Coronary artery (tissue), 2 donors: ENCODE measurements around the gene CHPT1.
"Not testable (repeated sequence)": the region's sequence is repeated elsewhere in the genome, so short reads cannot be mapped to it uniquely, and the experiment has no call there.

Source experiments
- DNase-seq: peaks from one replicate; pipeline ENCODE4 v3.0.0-alpha.2; 2017; ENCODE audit warnings: low spot score
- H3K27ac ChIP-seq, 2 donors: fragments of 200-600 bp; sonication (generic); one replicate each; pipeline ENCODE4 v1.5.1; 2016 to 2019
- H3K4me3 ChIP-seq: fragments of 200-600 bp; sonication (generic); 2 replicates; pipeline ENCODE4 v1.5.1; 2016; ENCODE audit warnings: mild to moderate bottlenecking, moderate library complexity
- CTCF ChIP-seq: fragments of 200-600 bp; sonication (generic); IDR thresholded peaks from one replicate; pipeline ENCODE4 v1.5.1; 2019; ENCODE audit warnings: antibody characterized with exemption

The CHPT1 gene

GRCh38 chr12:101719566-101719965, 22.1 kb downstream of the CHPT1 start:
- no peak for TF ChIP-seq CTCF
- no peak for DNase-seq

DNA sequence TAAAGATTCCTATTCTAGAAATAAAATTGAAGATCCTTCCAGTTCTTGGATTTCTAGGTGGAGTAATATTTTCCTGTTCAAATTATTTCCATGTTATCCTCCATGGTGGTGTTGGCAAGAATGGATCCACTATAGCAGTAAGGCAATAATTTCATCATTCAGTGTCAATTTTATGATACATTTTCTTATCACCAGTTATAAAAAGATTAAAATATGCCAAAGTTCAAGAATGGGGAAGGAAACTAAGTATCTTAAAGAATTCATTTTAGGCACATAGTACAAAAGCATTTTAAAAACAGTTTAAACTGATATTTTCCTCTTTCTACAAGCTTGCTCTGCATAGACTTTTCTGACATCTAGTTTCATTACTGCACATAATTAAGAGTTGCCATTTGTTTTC, 22.7 kb downstream of the CHPT1 start:
- Histone ChIP-seq H3K27ac (no peak overlapping the region), H3K4me3 (no peak overlapping the region)
- no peak for DNase-seq
- no peak for TF ChIP-seq CTCF

More at GRCh38 chr12:101719566-101719965, 22.1 kb downstream of the CHPT1 start:
- Histone ChIP-seq H3K27ac (no peak overlapping the region), H3K4me3 (no peak overlapping the region)

- Histone ChIP-seq H3K27ac (no peak overlapping the region), H3K4me3 (no peak overlapping the region)
- TF ChIP-seq CTCF: no peak
- DNase-seq: no peak
Observed at GRCh38 chr12:101722392-101722791, 25.0 kb downstream of the CHPT1 start.

DNA sequence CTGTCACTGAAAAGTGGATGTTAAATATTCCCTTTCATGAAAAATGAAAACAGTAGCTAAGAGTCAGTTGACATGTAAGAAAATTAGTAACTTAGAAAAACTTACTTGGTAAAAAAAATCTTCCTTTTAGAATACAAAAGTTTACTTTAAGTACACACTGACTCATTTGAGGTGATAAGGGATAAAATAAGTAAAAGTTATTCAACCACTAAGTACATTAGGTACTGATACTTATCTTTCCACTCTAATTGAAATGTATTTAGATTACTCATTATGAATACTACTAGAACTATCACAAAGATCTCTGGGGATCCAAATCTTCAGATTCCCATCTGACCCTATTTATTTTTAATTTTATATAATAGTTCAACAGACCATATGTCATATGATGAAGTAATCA, 29.7 kb downstream of the CHPT1 start:
- DNase-seq: no peak
- TF ChIP-seq CTCF: no peak
- Histone ChIP-seq H3K4me3 (no peak overlapping the region), H3K27ac (no peak overlapping the region)

GRCh38 chr12:101729842-101730241, 32.4 kb downstream of the CHPT1 start:
- no peak for DNase-seq
- H3K27ac ChIP-seq: no peak overlapping the region
- TF ChIP-seq CTCF: no peak
- no peak overlapping the region for H3K4me3 ChIP-seq

- H3K4me3 ChIP-seq: no peak overlapping the region
- no peak for TF ChIP-seq CTCF
- H3K27ac ChIP-seq: no peak overlapping the region
- no peak for DNase-seq
Observed at GRCh38 chr12:101732318-101732717, 34.9 kb downstream of the CHPT1 start.

GRCh38 chr12:101733166-101733565, 35.7 kb downstream of the CHPT1 start:
- Histone ChIP-seq H3K4me3 (no peak overlapping the region), H3K27ac (no peak overlapping the region)
- TF ChIP-seq CTCF: no peak
- DNase-seq: no peak

DNA sequence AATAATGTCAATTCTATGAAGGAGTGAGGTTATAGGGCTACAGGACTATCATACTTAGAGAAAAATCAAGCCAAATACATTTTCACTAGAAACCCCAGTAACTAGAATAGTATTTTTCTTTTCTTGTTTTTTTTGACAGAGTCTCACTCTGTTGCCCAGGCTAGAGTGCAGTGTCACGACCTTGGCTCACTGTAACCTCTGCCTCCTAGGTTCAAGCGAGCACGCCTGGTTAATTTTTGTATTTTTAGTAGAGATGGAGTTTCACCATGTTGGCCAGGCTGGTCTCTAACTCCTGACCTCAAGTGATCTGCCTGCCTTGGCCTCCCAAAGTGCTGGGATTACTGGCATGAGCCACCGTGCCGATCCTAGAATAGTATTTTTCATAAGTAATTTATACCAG, 37.0 kb downstream of the CHPT1 start:
- DNase-seq, H3K4me3 ChIP-seq, H3K27ac ChIP-seq: not testable (repeated sequence)
